WERI-Rb-1 (cell line): ENCODE measurements around the gene RBMS1.

ENCODE experiments used
- DNase-seq: peaks from one replicate; pipeline ENCODE4 v3.0.0-alpha.2; 2020
- H3K27ac ChIP-seq: fragments of 250-450 bp; sonication (Bioruptor Pico); 2 replicates; pipeline ENCODE4 v1.5.1; 2020; ENCODE audit warnings: mild to moderate bottlenecking, moderate library complexity
- H3K27me3 ChIP-seq: fragments of 250-450 bp; sonication (Bioruptor Pico); 2 replicates; pipeline ENCODE4 v1.5.1; 2021; ENCODE audit warnings: mild to moderate bottlenecking, low read depth, moderate library complexity; ENCODE audit not compliant: insufficient read depth, severe bottlenecking
- H3K36me3 ChIP-seq: fragments of 250-450 bp; sonication (Bioruptor Pico); 2 replicates; pipeline ENCODE4 v1.5.1; 2020; ENCODE audit warnings: mild to moderate bottlenecking, moderate library complexity
- H3K4me3 ChIP-seq: 2 replicates; pipeline ENCODE4 v1.5.1; 2011; ENCODE audit warnings: low read depth, mild to moderate bottlenecking, control low read depth, low read length
- H3K9me3 ChIP-seq: fragments of 250-450 bp; sonication (Bioruptor Pico); 2 replicates; pipeline ENCODE4 v1.5.1; 2021; ENCODE audit warnings: mild to moderate bottlenecking, moderate library complexity; ENCODE audit not compliant: severe bottlenecking
- TF ChIP-seq, protein P1 (sequence below): IDR thresholded peaks from 2 replicates; pipeline ENCODE4 v1.5.1; 2011; ENCODE audit warnings: low read depth, mild to moderate bottlenecking, control low read depth, inconsistent platforms, low read length

Gene RBMS1

DNA sequence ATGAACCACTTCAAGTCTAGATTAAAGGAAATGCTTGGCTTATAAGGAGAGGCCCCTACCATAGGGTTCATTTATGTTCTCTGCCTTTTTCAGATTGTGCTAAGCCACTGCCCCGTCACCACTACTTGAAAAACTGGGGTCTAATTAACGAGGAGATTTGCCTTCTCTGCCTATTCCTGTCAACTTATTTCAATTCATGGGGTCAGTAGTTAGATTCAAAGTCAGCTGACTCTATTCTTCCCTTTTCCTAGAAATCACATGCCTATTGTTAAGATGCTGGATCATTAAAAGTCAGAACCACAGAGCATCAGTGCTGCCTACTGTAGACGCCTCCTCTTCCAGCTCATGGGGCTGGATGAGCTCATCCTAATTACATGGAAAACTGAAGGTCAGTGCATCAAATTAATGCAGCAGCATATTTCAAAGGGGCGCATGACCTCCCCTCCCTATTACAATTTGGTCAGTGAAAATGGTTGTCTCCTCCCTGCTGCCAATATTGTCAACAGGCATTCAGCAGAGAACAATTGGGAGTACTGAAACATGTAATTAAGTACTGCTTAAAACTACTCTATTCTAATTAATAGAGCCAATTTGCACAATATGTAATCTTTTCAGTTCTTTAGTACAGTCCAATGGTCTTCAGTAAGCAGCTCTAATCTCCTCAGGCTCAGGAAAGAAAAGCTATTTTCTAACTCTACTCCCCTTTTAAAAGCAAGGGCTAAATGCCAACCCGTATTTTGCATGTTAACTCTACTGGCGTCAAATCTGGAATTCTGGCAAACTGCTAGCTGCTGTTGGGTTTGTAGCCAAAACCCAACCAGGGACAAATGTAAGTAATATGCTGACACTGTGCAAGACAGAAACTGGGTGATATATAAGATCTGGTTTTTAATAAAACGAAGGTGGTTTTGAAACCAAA lies 176.2 kb downstream of the RBMS1 start:
- no peaks in the 10 kb centered on the region for H3K27me3 ChIP-seq
- H3K27ac ChIP-seq = no peak overlapping the region
- H3K4me3 ChIP-seq = no peak overlapping the region
- H3K36me3 ChIP-seq = no peaks in the 10 kb centered on the region
- H3K9me3 ChIP-seq = no peaks in the 10 kb centered on the region
- TF ChIP-seq, protein P1, sequence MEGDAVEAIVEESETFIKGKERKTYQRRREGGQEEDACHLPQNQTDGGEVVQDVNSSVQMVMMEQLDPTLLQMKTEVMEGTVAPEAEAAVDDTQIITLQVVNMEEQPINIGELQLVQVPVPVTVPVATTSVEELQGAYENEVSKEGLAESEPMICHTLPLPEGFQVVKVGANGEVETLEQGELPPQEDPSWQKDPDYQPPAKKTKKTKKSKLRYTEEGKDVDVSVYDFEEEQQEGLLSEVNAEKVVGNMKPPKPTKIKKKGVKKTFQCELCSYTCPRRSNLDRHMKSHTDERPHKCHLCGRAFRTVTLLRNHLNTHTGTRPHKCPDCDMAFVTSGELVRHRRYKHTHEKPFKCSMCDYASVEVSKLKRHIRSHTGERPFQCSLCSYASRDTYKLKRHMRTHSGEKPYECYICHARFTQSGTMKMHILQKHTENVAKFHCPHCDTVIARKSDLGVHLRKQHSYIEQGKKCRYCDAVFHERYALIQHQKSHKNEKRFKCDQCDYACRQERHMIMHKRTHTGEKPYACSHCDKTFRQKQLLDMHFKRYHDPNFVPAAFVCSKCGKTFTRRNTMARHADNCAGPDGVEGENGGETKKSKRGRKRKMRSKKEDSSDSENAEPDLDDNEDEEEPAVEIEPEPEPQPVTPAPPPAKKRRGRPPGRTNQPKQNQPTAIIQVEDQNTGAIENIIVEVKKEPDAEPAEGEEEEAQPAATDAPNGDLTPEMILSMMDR = no peak
- no peak for DNase-seq

DNA sequence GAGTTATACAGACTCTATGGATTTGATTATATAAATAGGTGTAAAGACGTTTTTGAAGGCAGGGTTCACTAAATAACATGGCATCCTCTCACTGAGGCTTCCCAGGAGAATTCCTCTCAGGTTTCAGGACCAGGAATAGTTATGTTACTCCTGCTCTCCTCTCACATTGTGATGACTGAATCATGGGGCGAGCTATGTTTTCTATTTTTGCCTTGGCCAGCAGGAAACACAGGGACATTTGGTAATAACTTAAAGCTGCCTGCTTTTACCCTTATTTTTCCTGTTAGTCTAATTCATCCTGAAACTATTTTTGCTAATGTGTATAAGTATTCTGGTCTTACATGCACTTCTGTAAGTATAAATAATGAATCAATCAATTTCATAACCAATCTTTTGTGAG lies 178.3 kb downstream of the RBMS1 start:
- no peak overlapping the region for H3K4me3 ChIP-seq
- H3K27me3 ChIP-seq = no peaks in the 10 kb centered on the region
- H3K36me3 ChIP-seq = no peaks in the 10 kb centered on the region
- H3K27ac ChIP-seq = no peak overlapping the region
- no peaks in the 10 kb centered on the region for H3K9me3 ChIP-seq
- TF ChIP-seq, protein P1 = no peak
- DNase-seq = no peak

DNA sequence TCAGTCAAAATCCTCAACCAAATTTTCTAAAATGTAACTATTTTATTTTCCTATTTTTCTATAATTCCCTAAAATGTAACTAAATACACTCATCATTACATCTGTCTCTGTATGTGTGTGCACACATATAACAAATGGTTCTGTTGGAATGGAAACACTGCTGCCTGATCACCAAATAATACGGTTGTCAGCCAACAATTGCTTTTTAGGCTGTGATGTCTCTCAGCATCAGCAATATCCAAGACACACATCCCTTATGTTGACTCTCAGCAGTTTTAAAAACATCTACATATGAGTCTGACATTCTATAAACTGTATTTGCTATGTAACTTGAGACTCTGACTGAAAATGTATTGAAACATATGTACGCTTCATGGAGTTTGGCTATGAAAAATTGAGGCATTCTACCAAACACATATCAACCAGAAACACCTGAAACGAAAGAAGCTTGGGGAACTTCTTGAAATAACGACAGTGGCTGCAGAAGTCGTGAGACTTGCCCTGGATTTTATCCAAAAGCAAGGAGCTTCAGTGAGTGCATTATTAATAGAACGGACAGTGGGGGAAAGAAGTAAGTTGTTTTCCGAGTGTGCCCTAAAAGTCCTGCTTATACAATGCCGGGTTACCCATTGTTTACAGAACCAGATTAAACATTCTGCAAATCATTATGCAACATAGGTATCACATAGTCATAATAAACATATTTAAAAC lies 183.3 kb downstream of the RBMS1 start:
- DNase-seq = no peak
- TF ChIP-seq, protein P1 = no peak
- no peak overlapping the region for H3K27ac ChIP-seq
- no peaks in the 10 kb centered on the region for H3K36me3 ChIP-seq
- no peaks in the 10 kb centered on the region for H3K27me3 ChIP-seq
- H3K9me3 ChIP-seq = no peaks in the 10 kb centered on the region
- no peak overlapping the region for H3K4me3 ChIP-seq

DNA sequence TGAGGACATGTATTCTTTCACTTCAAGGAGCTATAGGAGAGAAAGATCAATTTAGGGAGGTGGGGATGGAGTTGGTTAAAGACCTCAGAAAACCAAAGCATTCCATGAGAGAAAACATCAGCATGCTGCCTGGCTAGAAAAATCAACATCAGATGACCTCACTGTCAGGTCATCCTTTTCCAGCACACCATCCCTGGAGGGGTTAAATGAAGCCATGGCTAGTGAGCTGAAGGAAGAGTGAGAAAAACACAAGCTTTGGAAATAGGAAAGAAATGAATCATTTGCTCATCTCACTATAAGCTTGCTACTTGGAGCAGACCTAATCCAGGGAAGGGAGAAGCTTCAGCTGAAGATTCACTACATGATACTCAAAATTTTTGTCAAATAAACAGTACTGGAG lies 184.0 kb downstream of the RBMS1 start:
- H3K27ac ChIP-seq = no peak overlapping the region
- TF ChIP-seq, protein P1 = no peak
- no peaks in the 10 kb centered on the region for H3K36me3 ChIP-seq
- no peaks in the 10 kb centered on the region for H3K9me3 ChIP-seq
- no peak overlapping the region for H3K4me3 ChIP-seq
- no peaks in the 10 kb centered on the region for H3K27me3 ChIP-seq
- no peak for DNase-seq

DNA sequence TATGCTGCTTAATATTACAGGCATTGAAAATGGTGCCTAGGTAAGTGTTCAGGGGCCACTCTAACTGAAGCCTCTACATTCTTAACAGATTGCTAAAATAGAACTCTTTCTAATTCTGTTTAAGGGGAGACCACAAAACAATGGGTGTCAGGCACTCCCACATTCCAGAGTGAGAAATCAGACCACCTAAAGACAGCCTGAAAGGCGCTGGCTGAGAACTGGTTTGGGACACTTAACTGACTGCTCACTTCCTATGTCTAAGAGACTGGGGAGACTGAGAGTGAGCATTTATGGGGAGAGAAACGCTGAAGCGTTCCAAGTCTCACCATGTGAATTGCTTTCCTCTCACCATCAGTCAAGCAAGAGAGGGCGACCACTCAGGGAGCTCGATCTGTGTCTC lies 184.7 kb downstream of the RBMS1 start:
- Histone ChIP-seq H3K9me3 (no peaks in the 10 kb centered on the region), H3K27me3 (no peaks in the 10 kb centered on the region), H3K4me3 (no peak overlapping the region), H3K27ac (no peak overlapping the region), H3K36me3 (no peaks in the 10 kb centered on the region)
- DNase-seq = no peak
- TF ChIP-seq, protein P1 = no peak
